Trophoblast cell (in vitro differentiated cells and primary cell): Measurements from ENCODE around the gene APOBEC3B.
"Not testable (repeated sequence)": the region's sequence is repeated elsewhere in the genome, so short reads cannot be mapped to it uniquely, and the experiment has no call there.

ENCODE experiments used
- DNase-seq, 2 donors: peaks; one replicate each; pipeline ENCODE4 v3.0.0-alpha.2; 2016
- H2AFZ ChIP-seq: 2 replicates; pipeline ENCODE4 v1.6.1; 2013; ENCODE audit warnings: low read length, moderate library complexity, mild to moderate bottlenecking; ENCODE audit not compliant: insufficient read depth, poor library complexity
- H2AK5ac ChIP-seq: 2 replicates; pipeline ENCODE4 v1.6.1; 2013; ENCODE audit warnings: mild to moderate bottlenecking, low read length
- H2BK120ac ChIP-seq: 2 replicates; pipeline ENCODE4 v1.6.1; 2013; ENCODE audit warnings: low read length, mild to moderate bottlenecking, moderate library complexity; ENCODE audit not compliant: insufficient read depth, poor library complexity
- H2BK12ac ChIP-seq: 2 replicates; pipeline ENCODE4 v1.6.1; 2013; ENCODE audit warnings: mild to moderate bottlenecking, low read length, moderate library complexity
- H2BK5ac ChIP-seq: 2 replicates; pipeline ENCODE4 v1.6.1; 2013; ENCODE audit warnings: low read length, low read depth, moderate library complexity, mild to moderate bottlenecking; ENCODE audit not compliant: poor library complexity
- H3K14ac ChIP-seq: 2 replicates; pipeline ENCODE4 v1.6.1; 2013; ENCODE audit warnings: mild to moderate bottlenecking, low read length
- H3K18ac ChIP-seq: 2 replicates; pipeline ENCODE4 v1.6.1; 2013; ENCODE audit warnings: mild to moderate bottlenecking, low read length
- H3K23ac ChIP-seq: 2 replicates; pipeline ENCODE4 v1.6.1; 2013; ENCODE audit warnings: low read length
- H3K27ac ChIP-seq: 2 replicates; pipeline ENCODE4 v1.5.1; 2013; ENCODE audit warnings: low read depth, mild to moderate bottlenecking, inconsistent platforms, low read length, moderate library complexity
- H3K27me3 ChIP-seq: 2 replicates; pipeline ENCODE4 v1.6.1; 2013; ENCODE audit warnings: inconsistent platforms, mild to moderate bottlenecking, low read length, moderate library complexity; ENCODE audit not compliant: insufficient read depth
- H3K36me3 ChIP-seq, 2 experiments: 1 replicate in 1 of 2; 2 replicates in 1 of 2; pipeline ENCODE4 v1.6.1; 2013; ENCODE audit warnings: low read length in 2 of 2, mild to moderate bottlenecking in 2 of 2, moderate library complexity in 1 of 2; ENCODE audit not compliant: insufficient read depth in 2 of 2, control insufficient read depth in 1 of 2
- H3K4ac ChIP-seq: 2 replicates; pipeline ENCODE4 v1.6.1; 2013; ENCODE audit warnings: low read depth, mild to moderate bottlenecking, low read length, moderate library complexity
- H3K4me1 ChIP-seq, 2 experiments: 1 replicate in 1 of 2; 2 replicates in 1 of 2; pipeline ENCODE4 v1.6.1; 2013; ENCODE audit warnings: low read length in 2 of 2, mild to moderate bottlenecking in 2 of 2, moderate library complexity in 1 of 2; ENCODE audit not compliant: insufficient read depth in 2 of 2, control insufficient read depth in 1 of 2
- H3K4me2 ChIP-seq: 2 replicates; pipeline ENCODE4 v1.6.1; 2013; ENCODE audit warnings: inconsistent platforms, mild to moderate bottlenecking, low read length, moderate library complexity
- H3K4me3 ChIP-seq: 2 replicates; pipeline ENCODE4 v1.5.1; 2013; ENCODE audit warnings: mild to moderate bottlenecking, low read depth, low read length, inconsistent platforms
- H3K79me1 ChIP-seq: one replicate; pipeline ENCODE4 v1.6.1; 2013; ENCODE audit warnings: low read length
- H3K79me2 ChIP-seq: 2 replicates; pipeline ENCODE4 v1.6.1; 2013; ENCODE audit warnings: low read length, mild to moderate bottlenecking; ENCODE audit not compliant: control insufficient read depth, insufficient read depth, poor library complexity
- H3K9ac ChIP-seq: 2 replicates; pipeline ENCODE4 v1.6.1; 2013; ENCODE audit warnings: mild to moderate bottlenecking, low read length
- H3K9me3 ChIP-seq: 2 replicates; pipeline ENCODE4 v1.6.1; 2013; ENCODE audit warnings: low read depth, mild to moderate bottlenecking, control low read depth, inconsistent platforms, low read length; ENCODE audit not compliant: insufficient read depth
- H4K12ac ChIP-seq: 2 replicates; pipeline ENCODE4 v1.6.1; 2013; ENCODE audit warnings: low read depth, mild to moderate bottlenecking, low read length, moderate library complexity
- H4K8ac ChIP-seq: 2 replicates; pipeline ENCODE4 v1.6.1; 2013; ENCODE audit warnings: low read depth, mild to moderate bottlenecking, low read length, moderate library complexity
- H4K91ac ChIP-seq: one replicate; pipeline ENCODE4 v1.6.1; 2013; ENCODE audit warnings: low read depth, mild to moderate bottlenecking, low read length, moderate library complexity
- WGBS: extraction: QIAGEN DNeasy Blood & Tissue Kit; methylation state at CpG from one replicate; pipeline ENCODE4 v1.1.7; 2013; ENCODE audit warnings: missing lambda C conversion rate; ENCODE audit not compliant: insufficient read length, insufficient coverage; ENCODE audit errors: extremely low coverage; 5-methylcytosine and 5-hydroxymethylcytosine counted together

The APOBEC3B gene

GRCh38 chr22:38989466-38989865 lies 7.3 kb downstream of the APOBEC3B start:
- Histone ChIP-seq H3K27ac (no peak overlapping the region), H3K79me1 (no peaks in the 10 kb centered on the region), H3K4me2 (no peak overlapping the region), H3K79me2 (no peaks in the 10 kb centered on the region), H2BK12ac (no peak overlapping the region), H3K4ac (no peak overlapping the region), H3K4me3 (no peak overlapping the region), H4K8ac (no peak overlapping the region), H3K27me3 (no peaks in the 10 kb centered on the region), H2AK5ac (no peak overlapping the region), H2AFZ (no peak overlapping the region), H3K23ac (no peak overlapping the region), H4K91ac (no peak overlapping the region), H3K9me3 (no peaks in the 10 kb centered on the region), H3K14ac (no peak overlapping the region), H2BK5ac (no peak overlapping the region), H3K9ac (no peak overlapping the region), H3K36me3 (no peaks in the 10 kb centered on the region), H4K12ac (no peak overlapping the region), H3K18ac (no peak overlapping the region), H3K4me1 (peaks cover 0 to 4% of the 10 kb centered on the region in 2 experiments), H2BK120ac (no peak overlapping the region)
- no CpG with 5 or more reads among the region's 6 CpGs for WGBS
- DNase-seq: no peak

GRCh38 chr22:38992871-38993371 lies 10.8 kb downstream of the APOBEC3B start:
- not testable (repeated sequence) for H4K91ac ChIP-seq, H3K79me1 ChIP-seq, H2AK5ac ChIP-seq, H3K9ac ChIP-seq, DNase-seq, H3K79me2 ChIP-seq, H3K9me3 ChIP-seq, H3K4me3 ChIP-seq, H3K4me1 ChIP-seq, H2BK5ac ChIP-seq, H4K12ac ChIP-seq, H2BK120ac ChIP-seq, H3K23ac ChIP-seq, H2BK12ac ChIP-seq, H3K4me2 ChIP-seq, H3K27me3 ChIP-seq, H4K8ac ChIP-seq, H3K36me3 ChIP-seq, H3K14ac ChIP-seq, H3K4ac ChIP-seq, H3K27ac ChIP-seq, H2AFZ ChIP-seq, H3K18ac ChIP-seq
- WGBS: no CpG with 5 or more reads among the region's 12 CpGs

- no peak overlapping the region for H4K8ac ChIP-seq
- no peak overlapping the region for H4K12ac ChIP-seq
- H4K91ac ChIP-seq: no peak overlapping the region
- H3K9me3 ChIP-seq: peaks cover 11% of the 10 kb centered on the region
- no peak overlapping the region for H3K9ac ChIP-seq
- H2AK5ac ChIP-seq: no peak overlapping the region
- H2BK12ac ChIP-seq: no peak overlapping the region
- H3K27ac ChIP-seq: no peak overlapping the region
- no peaks in the 10 kb centered on the region for H3K27me3 ChIP-seq
- WGBS: no CpG with 5 or more reads among the region's 6 CpGs
- H3K18ac ChIP-seq: no peak overlapping the region
- H3K4ac ChIP-seq: no peak overlapping the region
- H2BK120ac ChIP-seq: no peak overlapping the region
- no peaks in the 10 kb centered on the region for H3K4me1 ChIP-seq
- no peak overlapping the region for H2AFZ ChIP-seq
- H3K36me3 ChIP-seq: no peaks in the 10 kb centered on the region
- H3K4me2 ChIP-seq: no peak overlapping the region
- H3K79me2 ChIP-seq: no peaks in the 10 kb centered on the region
- DNase-seq: no peak
- no peak overlapping the region for H2BK5ac ChIP-seq
- no peak overlapping the region for H3K4me3 ChIP-seq
- H3K79me1 ChIP-seq: no peaks in the 10 kb centered on the region
- H3K23ac ChIP-seq: no peak overlapping the region
- H3K14ac ChIP-seq: no peak overlapping the region
These were observed 14.0 kb downstream of the APOBEC3B start for GRCh38 chr22:38996105-38996504.

GRCh38 chr22:38997518-38997917 lies 15.4 kb downstream of the APOBEC3B start:
- Histone ChIP-seq H4K8ac (no peak overlapping the region), H3K9me3 (peaks cover 11% of the 10 kb centered on the region), H4K12ac (no peak overlapping the region), H2BK12ac (no peak overlapping the region), H3K4me2 (no peak overlapping the region), H3K4me3 (no peak overlapping the region), H2AK5ac (no peak overlapping the region), H3K4ac (no peak overlapping the region), H3K27me3 (no peaks in the 10 kb centered on the region), H3K9ac (no peak overlapping the region), H3K23ac (no peak overlapping the region), H3K79me2 (no peaks in the 10 kb centered on the region), H3K14ac (no peak overlapping the region), H4K91ac (no peak overlapping the region), H2AFZ (no peak overlapping the region), H2BK5ac (no peak overlapping the region), H3K4me1 (no peaks in the 10 kb centered on the region), H3K18ac (no peak overlapping the region), H2BK120ac (no peak overlapping the region), H3K79me1 (no peaks in the 10 kb centered on the region), H3K27ac (no peak overlapping the region), H3K36me3 (no peaks in the 10 kb centered on the region)
- no CpG with 5 or more reads among the region's 3 CpGs for WGBS
- no peak for DNase-seq
